HL-60 (cell line): ENCODE results near the gene FGFBP1.

Source experiments
- DNase-seq, 2 experiments: peaks; one replicate each; pipeline ENCODE4 v3.0.0-alpha.2; 2010 to 2020; ENCODE audit warnings: low read depth in 1 of 2, low spot score in 1 of 2
- H3K27ac ChIP-seq: fragments of 250-450 bp; sonication (Bioruptor Pico); replicated peaks from 2 replicates; pipeline ENCODE4 v1.5.1; 2020; ENCODE audit warnings: mild to moderate bottlenecking, moderate library complexity
- H3K27me3 ChIP-seq: fragments of 250-450 bp; sonication (Bioruptor Pico); 2 replicates; pipeline ENCODE4 v1.5.1; 2021; ENCODE audit warnings: mild to moderate bottlenecking, moderate library complexity; ENCODE audit not compliant: insufficient read depth, poor library complexity, severe bottlenecking
- H3K4me3 ChIP-seq: replicated peaks from 2 replicates; pipeline ENCODE4 v1.5.1; 2011; ENCODE audit warnings: mild to moderate bottlenecking, control low read depth, low read length; ENCODE audit not compliant: insufficient read depth
- CTCF ChIP-seq: IDR thresholded peaks from one replicate; pipeline ENCODE4 v1.5.1; 2011; ENCODE audit warnings: low read length, control low read depth, inconsistent platforms; ENCODE audit not compliant: insufficient read depth
- GABPA ChIP-seq: IDR thresholded peaks from 2 replicates; pipeline ENCODE4 v1.6.1; 2012; ENCODE audit warnings: low read depth
- POLR2AphosphoS5 ChIP-seq: IDR thresholded peaks from 2 replicates; pipeline ENCODE4 v1.6.1; 2012; ENCODE audit warnings: low read depth
- REST ChIP-seq: IDR thresholded peaks from 2 replicates; pipeline ENCODE4 v1.6.1; 2012; ENCODE audit warnings: low read depth; ENCODE audit not compliant: insufficient replicate concordance
- SPI1 ChIP-seq: IDR thresholded peaks from 2 replicates; pipeline ENCODE4 v1.6.1; 2012; ENCODE audit warnings: low read depth, mild to moderate bottlenecking, borderline replicate concordance

FGFBP1 gene

GRCh38 chr4:15942283-15942682, 3.7 kb upstream of the FGFBP1 start:
- TF ChIP-seq CTCF (no peak), GABPA (no peak), REST (no peak), POLR2AphosphoS5 (no peak), SPI1 (no peak)
- DNase-seq, result no peak
- Histone ChIP-seq H3K27ac (no peak overlapping the region), H3K4me3 (no peak overlapping the region), H3K27me3 (no peaks in the 10 kb centered on the region)

GRCh38 chr4:15938182-15938581, 358 bp downstream of the FGFBP1 start:
- Histone ChIP-seq H3K4me3 (no peak overlapping the region), H3K27me3 (no peaks in the 10 kb centered on the region), H3K27ac (no peak overlapping the region)
- TF ChIP-seq POLR2AphosphoS5 (no peak), SPI1 (no peak), CTCF (no peak), REST (no peak), GABPA (no peak)
- DNase-seq, result no peak

GRCh38 chr4:15936495-15936894, 2.0 kb downstream of the FGFBP1 start:
- H3K4me3 ChIP-seq, result no peak overlapping the region
- no peak overlapping the region for H3K27ac ChIP-seq
- DNase-seq, result no peak
- no peak for TF ChIP-seq CTCF
- TF ChIP-seq SPI1, result no peak
- no peak for TF ChIP-seq GABPA
- no peak for TF ChIP-seq REST
- TF ChIP-seq POLR2AphosphoS5, result no peak
- no peaks in the 10 kb centered on the region for H3K27me3 ChIP-seq
